Stimulated activated naive CD8-positive, alpha-beta T cell treated with anti-CD3 and anti-CD28 coated beads, Interleukin-15, amount 100 ng/mL, for 72 hours (primary cell): ENCODE data around the gene CDC14B.
"Not testable (repeated sequence)": the region's sequence is repeated elsewhere in the genome, so short reads cannot be mapped to it uniquely, and the experiment has no call there.

Experiments
- ATAC-seq: fragments of 150-1000 bp; cut with Tn5 transposase; 2 replicates; pipeline ENCODE4 v1.10.0; 2021; ENCODE audit warnings: mild to moderate bottlenecking, moderate library complexity
- DNase-seq, 2 donors: peaks; one replicate each; pipeline ENCODE4 v3.0.0; 2021 to 2022
- H3K27ac Mint-ChIP-seq, 2 donors: one replicate each; pipeline ENCODE4 v1.8.0; 2022; ENCODE audit warnings: mild to moderate bottlenecking in 2 of 2, mixed read lengths in 2 of 2, moderate library complexity in 2 of 2
- H3K27me3 Mint-ChIP-seq: one replicate; pipeline ENCODE4 v1.8.0; 2022; ENCODE audit warnings: mixed read lengths
- H3K4me1 Mint-ChIP-seq: one replicate; pipeline ENCODE4 v1.8.0; 2022; ENCODE audit warnings: mild to moderate bottlenecking, mixed read lengths
- H3K4me3 Mint-ChIP-seq, 2 donors: one replicate each; pipeline ENCODE4 v1.8.0; 2022; ENCODE audit warnings: mild to moderate bottlenecking in 2 of 2, mixed read lengths in 2 of 2, moderate library complexity in 1 of 2
- H3K9me3 Mint-ChIP-seq, 2 donors: one replicate each; pipeline ENCODE4 v1.8.0; 2022; ENCODE audit warnings: mixed read lengths in 2 of 2

Gene CDC14B

GRCh38 chr9:96644137-96644536 lies 24.5 kb upstream of the CDC14B start:
- Mint-ChIP-seq H3K4me1 (no peaks in the 10 kb centered on the region), H3K27me3 (no peaks in the 10 kb centered on the region), H3K4me3 (no peak overlapping the region), H3K27ac (no peak overlapping the region), H3K9me3 (no peaks in the 10 kb centered on the region)
- ATAC-seq, result no peak
- no peak for DNase-seq

- no peak for DNase-seq
- H3K4me3 Mint-ChIP-seq, result no peak overlapping the region
- H3K27ac Mint-ChIP-seq, result no peak overlapping the region
- H3K9me3 Mint-ChIP-seq, result no peaks in the 10 kb centered on the region
- ATAC-seq, result no peak
- H3K4me1 Mint-ChIP-seq, result no peaks in the 10 kb centered on the region
- peaks cover 24% of the 10 kb centered on the region for H3K27me3 Mint-ChIP-seq
Observed at GRCh38 chr9:96641514-96641913, 21.9 kb upstream of the CDC14B start.

GRCh38 chr9:96638606-96639364 lies 19.1 kb upstream of the CDC14B start:
- peaks cover 33% of the 10 kb centered on the region for H3K27me3 Mint-ChIP-seq
- no peaks in the 10 kb centered on the region for H3K4me1 Mint-ChIP-seq
- no peak for DNase-seq
- H3K4me3 Mint-ChIP-seq, result no peak overlapping the region
- no peak for ATAC-seq
- H3K9me3 Mint-ChIP-seq, result no peaks in the 10 kb centered on the region
- H3K27ac Mint-ChIP-seq, result no peak overlapping the region

GRCh38 chr9:96636368-96636767 lies 16.7 kb upstream of the CDC14B start:
- DNase-seq (no peak), ATAC-seq (no peak)
- Mint-ChIP-seq H3K4me1 (no peaks in the 10 kb centered on the region), H3K9me3 (no peaks in the 10 kb centered on the region), H3K4me3 (no peak overlapping the region), H3K27me3 (peaks cover 36% of the 10 kb centered on the region), H3K27ac (no peak overlapping the region)

GRCh38 chr9:96633579-96633978 lies 13.9 kb upstream of the CDC14B start:
- H3K9me3 Mint-ChIP-seq, H3K4me3 Mint-ChIP-seq: not testable (repeated sequence)

GRCh38 chr9:96626912-96627311 lies 7.3 kb upstream of the CDC14B start:
- DNase-seq (no peak), ATAC-seq (no peak)
- H3K4me3 Mint-ChIP-seq, result peak overlapping the region in 1 of 2 donors; percentile 18
- no peaks in the 10 kb centered on the region for H3K9me3 Mint-ChIP-seq
- peaks cover 9% of the 10 kb centered on the region for H3K4me1 Mint-ChIP-seq
- H3K27me3 Mint-ChIP-seq, result peaks cover 38% of the 10 kb centered on the region
- no peak overlapping the region for H3K27ac Mint-ChIP-seq

More at GRCh38 chr9:96633579-96633978, 13.9 kb upstream of the CDC14B start:
- ATAC-seq, H3K27ac Mint-ChIP-seq, H3K4me1 Mint-ChIP-seq, DNase-seq: not testable (repeated sequence)
- H3K27me3 Mint-ChIP-seq, result peaks cover 45% of the 10 kb centered on the region

- H3K27ac Mint-ChIP-seq, result no peak overlapping the region
Observed at GRCh38 chr9:96621618-96622017, 2.0 kb upstream of the CDC14B start.

GRCh38 chr9:96620832-96621269 lies 1.2 kb upstream of the CDC14B start:
- DNase-seq (no peak), ATAC-seq (no peak)
- H3K9me3 Mint-ChIP-seq, result no peaks in the 10 kb centered on the region
- H3K27me3 Mint-ChIP-seq, result peaks cover 57% of the 10 kb centered on the region
- no peak overlapping the region for H3K27ac Mint-ChIP-seq
- H3K4me1 Mint-ChIP-seq, result peaks cover 20% of the 10 kb centered on the region
- peak overlapping the region; percentile 55 to 83 for H3K4me3 Mint-ChIP-seq

More at GRCh38 chr9:96621618-96622017, 2.0 kb upstream of the CDC14B start:
- ATAC-seq (no peak), DNase-seq (no peak)
- H3K4me1 Mint-ChIP-seq, result peaks cover 20% of the 10 kb centered on the region
- H3K4me3 Mint-ChIP-seq, result no peak overlapping the region
- peaks cover 50% of the 10 kb centered on the region for H3K27me3 Mint-ChIP-seq
- no peaks in the 10 kb centered on the region for H3K9me3 Mint-ChIP-seq

GRCh38 chr9:96620181-96620514 lies 505 bp upstream of the CDC14B start:
- ATAC-seq (no peak), DNase-seq (no peak)
- H3K27me3 Mint-ChIP-seq, result peaks cover 64% of the 10 kb centered on the region
- no peaks in the 10 kb centered on the region for H3K9me3 Mint-ChIP-seq
- H3K4me1 Mint-ChIP-seq, result peaks cover 20% of the 10 kb centered on the region
- no peak overlapping the region for H3K27ac Mint-ChIP-seq
- H3K4me3 Mint-ChIP-seq, result peak overlapping the region; percentile 65 to 83

- Mint-ChIP-seq H3K27me3 (peaks cover 75% of the 10 kb centered on the region), H3K27ac (no peak overlapping the region), H3K9me3 (no peaks in the 10 kb centered on the region), H3K4me3 (peak overlapping the region in 1 of 2 donors; percentile 53), H3K4me1 (peaks cover 20% of the 10 kb centered on the region)
- DNase-seq, result no peak
- ATAC-seq, result peak; percentile 27
Observed at GRCh38 chr9:96619124-96619465, 548 bp downstream of the CDC14B start.

- Mint-ChIP-seq H3K27me3 (peaks cover 81% of the 10 kb centered on the region), H3K4me1 (peaks cover 20% of the 10 kb centered on the region), H3K4me3 (peak overlapping the region; percentile 73 to 74), H3K9me3 (no peaks in the 10 kb centered on the region), H3K27ac (no peak overlapping the region)
- ATAC-seq, result peak; percentile 3
- peak; percentile 10 to 13 for DNase-seq
Observed at GRCh38 chr9:96618209-96619123, 1.2 kb downstream of the CDC14B start.

GRCh38 chr9:96617439-96618185 lies 2.0 kb downstream of the CDC14B start:
- H3K4me3 Mint-ChIP-seq, result no peak overlapping the region
- H3K27ac Mint-ChIP-seq, result no peak overlapping the region
- peaks cover 88% of the 10 kb centered on the region for H3K27me3 Mint-ChIP-seq

GRCh38 chr9:96616817-96617438 lies 2.7 kb downstream of the CDC14B start:
- Mint-ChIP-seq H3K27ac (no peak overlapping the region), H3K9me3 (no peaks in the 10 kb centered on the region), H3K4me3 (no peak overlapping the region), H3K27me3 (peaks cover 88% of the 10 kb centered on the region), H3K4me1 (peaks cover 20% of the 10 kb centered on the region)
- ATAC-seq (no peak), DNase-seq (no peak)

More at GRCh38 chr9:96617439-96618185, 2.0 kb downstream of the CDC14B start:
- ATAC-seq (no peak), DNase-seq (no peak)
- H3K4me1 Mint-ChIP-seq, result peaks cover 20% of the 10 kb centered on the region
- H3K9me3 Mint-ChIP-seq, result no peaks in the 10 kb centered on the region

GRCh38 chr9:96615411-96615810 lies 4.2 kb downstream of the CDC14B start:
- no peak for ATAC-seq
- H3K4me1 Mint-ChIP-seq, result peaks cover 11% of the 10 kb centered on the region
- H3K4me3 Mint-ChIP-seq, result no peak overlapping the region
- H3K27ac Mint-ChIP-seq, result no peak overlapping the region
- peaks cover 88% of the 10 kb centered on the region for H3K27me3 Mint-ChIP-seq
- no peaks in the 10 kb centered on the region for H3K9me3 Mint-ChIP-seq
- DNase-seq, result no peak

- not testable (repeated sequence) for H3K9me3 Mint-ChIP-seq, H3K27ac Mint-ChIP-seq, H3K4me3 Mint-ChIP-seq, H3K4me1 Mint-ChIP-seq, ATAC-seq, DNase-seq
- peaks cover 90% of the 10 kb centered on the region for H3K27me3 Mint-ChIP-seq
Observed at GRCh38 chr9:96614664-96615063, 5.0 kb downstream of the CDC14B start.
